NCI-H69 (cell line): ENCODE data around the gene FBXW9.
"Not testable (repeated sequence)": the region's sequence is repeated elsewhere in the genome, so short reads cannot be mapped to it uniquely, and the experiment has no call there.

Experiments used
- DNase-seq: peaks from one replicate; lab custom pipeline; 2025; lab: John Stamatoyannopoulos, UW

Gene FBXW9

GRCh38 chr19:12715102-12715501, 18.7 kb upstream of the FBXW9 start:
- DNase-seq = no peak

- DNase-seq = not testable (repeated sequence)
Observed at GRCh38 chr19:12713304-12713703, 16.9 kb upstream of the FBXW9 start.

DNA sequence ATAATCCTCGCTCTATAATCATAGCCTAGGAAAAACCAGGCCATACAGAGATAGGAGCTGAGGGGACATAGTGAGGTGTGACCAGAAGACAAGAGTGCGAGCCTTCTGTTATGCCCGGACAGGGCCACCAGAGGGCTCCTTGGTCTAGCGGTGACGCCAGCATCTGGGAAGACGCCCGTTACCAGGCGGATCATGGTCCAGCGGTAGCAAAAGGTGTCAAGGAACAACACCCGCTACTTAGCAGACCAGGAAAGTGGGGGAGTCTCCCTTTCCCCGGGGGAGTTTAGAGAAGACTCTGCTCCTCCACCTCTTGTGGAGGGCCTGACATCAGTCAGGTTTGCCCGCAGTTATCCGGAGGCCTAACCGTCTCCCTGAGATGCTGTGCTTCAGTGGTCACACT, 15.6 kb upstream of the FBXW9 start:
- DNase-seq = not testable (repeated sequence)

GRCh38 chr19:12711187-12711586, 14.8 kb upstream of the FBXW9 start:
- DNase-seq = no peak

GRCh38 chr19:12708641-12709040, 12.2 kb upstream of the FBXW9 start:
- DNase-seq = no peak

DNA sequence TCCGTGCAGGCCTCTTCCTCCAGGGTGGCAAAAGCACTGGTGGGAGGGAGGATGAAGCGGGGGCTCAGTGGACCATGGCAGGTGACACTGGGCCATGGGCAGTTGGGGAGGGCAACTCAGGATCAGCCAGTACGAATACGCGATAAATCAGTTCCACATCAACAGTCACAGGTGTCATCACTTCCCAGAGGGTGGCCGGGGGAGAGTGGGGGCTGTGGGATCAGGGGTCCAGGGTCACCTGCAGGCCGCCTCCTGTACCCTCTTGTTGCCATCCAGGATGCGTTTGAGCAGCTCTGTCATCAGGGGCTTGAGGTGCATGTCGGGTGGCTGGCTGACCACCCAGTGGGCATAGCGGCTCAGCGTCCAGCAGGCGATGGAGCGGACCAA, 9.9 kb upstream of the FBXW9 start:
- DNase-seq = no peak

GRCh38 chr19:12705654-12706331, 9.4 kb upstream of the FBXW9 start:
- no peak for DNase-seq

DNA sequence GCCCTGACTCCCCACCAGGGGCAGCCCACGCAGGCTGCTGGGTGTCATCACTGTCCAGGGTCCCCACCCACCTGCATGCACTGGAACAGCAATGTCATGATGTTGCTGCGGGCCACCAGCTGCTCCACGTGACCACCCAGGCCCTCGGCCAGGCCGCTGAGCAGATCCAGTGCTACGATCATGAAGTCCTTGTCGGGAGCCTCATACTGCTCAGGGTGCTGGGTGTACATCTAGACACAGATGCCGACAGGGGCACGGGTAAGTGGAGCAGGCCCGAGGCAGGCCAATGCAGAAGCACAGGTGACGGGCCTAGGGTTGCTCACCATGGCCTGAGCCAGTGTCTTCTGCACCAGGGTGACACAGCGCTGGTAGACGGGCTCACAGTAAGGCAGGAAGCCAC, 8.7 kb upstream of the FBXW9 start:
- DNase-seq = no peak

- DNase-seq = peak; percentile 77
Observed at GRCh38 chr19:12703046-12703445, 6.6 kb upstream of the FBXW9 start.

DNA sequence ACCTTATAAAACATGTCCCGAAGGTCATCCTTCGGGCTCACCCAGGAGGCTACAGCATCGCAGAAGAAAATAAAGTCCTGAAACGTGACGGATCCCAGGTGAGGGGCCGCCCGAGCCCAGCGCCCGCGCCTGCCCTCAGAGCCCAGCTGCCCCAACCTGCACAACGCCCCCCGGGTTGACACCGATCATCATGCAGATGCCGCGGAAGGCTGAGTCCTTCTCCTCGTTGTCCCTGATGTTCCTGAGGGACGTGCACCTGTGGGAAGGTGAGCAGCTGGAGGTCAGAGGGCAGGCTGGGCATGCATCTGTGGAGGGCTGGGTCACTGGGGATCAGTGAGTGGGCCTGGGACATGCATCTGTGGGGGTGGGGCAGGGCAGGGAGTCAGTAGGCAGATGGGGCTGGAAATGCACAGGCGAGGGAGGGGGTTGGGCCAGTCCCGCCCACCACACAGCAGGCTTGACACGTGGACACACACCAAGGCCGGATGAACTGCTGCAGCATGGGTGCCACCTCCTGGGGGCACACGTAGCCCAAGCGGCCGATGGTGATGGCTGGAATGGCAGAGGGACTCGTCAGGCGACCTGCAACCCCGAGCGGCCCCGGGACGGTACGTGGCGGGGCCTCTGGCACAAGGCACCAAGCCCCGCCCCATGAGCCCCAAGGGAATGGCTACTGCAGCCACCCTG, 5.3 kb upstream of the FBXW9 start:
- no peak for DNase-seq

- DNase-seq = no peak
Observed at GRCh38 chr19:12698138-12698537, 1.7 kb upstream of the FBXW9 start.

GRCh38 chr19:12697425-12697824, 994 bp upstream of the FBXW9 start:
- DNase-seq = not testable (repeated sequence)

DNA sequence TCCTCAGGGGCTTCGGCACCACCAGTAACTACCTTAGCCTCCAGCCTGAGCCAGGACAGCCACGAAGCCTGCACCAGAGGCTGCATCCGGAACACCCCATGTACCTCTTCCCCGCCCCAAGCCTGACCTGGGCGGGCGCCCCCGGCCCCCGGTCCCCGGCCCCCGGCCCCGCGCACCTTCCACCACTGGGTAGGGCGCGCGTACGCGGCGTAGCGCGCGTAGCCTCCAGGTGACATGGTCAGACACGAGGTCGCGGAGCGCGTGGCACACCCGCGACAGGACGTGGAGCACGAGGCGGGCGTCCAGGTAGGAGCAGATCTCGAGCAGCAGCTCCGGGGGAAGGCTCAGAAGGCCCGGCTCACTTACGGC, 450 bp downstream of the FBXW9 start:
- peak; percentile 57 for DNase-seq

DNA sequence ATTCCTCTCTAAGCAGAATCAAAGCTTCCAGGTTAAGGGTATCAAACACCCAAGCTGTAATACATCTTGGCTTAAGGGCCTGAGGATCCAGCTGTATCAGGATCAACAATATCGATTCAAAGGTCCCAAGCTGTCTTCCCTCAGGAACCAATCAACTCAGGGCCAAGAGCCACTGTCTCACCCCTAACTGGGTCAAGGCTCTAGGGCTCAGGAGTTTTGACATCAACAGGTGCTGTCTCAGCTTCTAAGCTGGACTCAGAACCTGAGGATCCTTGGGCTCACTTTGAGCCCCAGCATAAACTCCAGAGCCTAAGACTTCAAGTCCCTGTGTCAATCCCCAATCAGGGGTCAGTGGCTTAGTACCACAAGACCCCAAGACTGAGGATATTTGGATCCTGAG, 917 bp downstream of the FBXW9 start:
- DNase-seq = no peak

- DNase-seq = no peak
Observed at GRCh38 chr19:12695096-12695495, 1.3 kb downstream of the FBXW9 start.

DNA sequence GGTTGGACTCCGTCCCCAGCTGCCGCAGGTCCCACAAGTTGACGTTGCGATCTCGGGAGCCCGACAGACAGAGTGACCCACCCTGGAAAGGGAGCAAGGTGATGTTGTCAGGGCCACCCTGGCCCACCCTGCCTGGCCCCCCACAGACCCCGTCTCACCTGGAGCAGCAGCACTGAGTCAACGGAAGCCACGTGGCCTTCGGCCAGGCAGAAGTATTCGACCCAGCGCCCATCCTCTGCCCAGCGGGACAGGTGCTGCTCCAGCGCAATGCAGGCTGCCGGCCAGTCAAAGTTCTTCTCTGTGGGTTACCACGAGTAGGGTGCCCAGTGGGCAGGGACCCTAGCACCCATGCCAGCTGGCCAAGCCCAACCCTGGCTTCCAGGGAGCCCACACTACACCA, 1.8 kb downstream of the FBXW9 start:
- no peak for DNase-seq

DNA sequence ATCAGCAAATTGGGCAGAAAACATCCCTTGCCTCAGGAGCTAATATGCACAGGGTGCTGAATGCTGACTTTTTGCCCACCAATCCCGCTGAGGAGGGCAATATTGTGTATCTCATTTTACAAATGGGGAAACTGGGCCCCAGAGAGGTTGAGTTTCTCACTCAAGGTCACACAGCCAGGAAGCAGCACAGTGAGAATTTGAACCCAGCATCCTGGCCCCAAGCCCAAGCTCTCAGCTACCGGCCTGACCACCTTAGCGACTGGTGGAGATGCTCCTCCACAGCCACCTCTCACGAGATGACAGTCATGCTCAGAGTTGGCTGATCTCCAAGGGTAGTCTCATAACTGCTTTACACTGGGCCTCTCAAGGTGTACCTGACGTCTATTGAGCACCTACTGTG, 3.5 kb downstream of the FBXW9 start:
- DNase-seq = no peak

DNA sequence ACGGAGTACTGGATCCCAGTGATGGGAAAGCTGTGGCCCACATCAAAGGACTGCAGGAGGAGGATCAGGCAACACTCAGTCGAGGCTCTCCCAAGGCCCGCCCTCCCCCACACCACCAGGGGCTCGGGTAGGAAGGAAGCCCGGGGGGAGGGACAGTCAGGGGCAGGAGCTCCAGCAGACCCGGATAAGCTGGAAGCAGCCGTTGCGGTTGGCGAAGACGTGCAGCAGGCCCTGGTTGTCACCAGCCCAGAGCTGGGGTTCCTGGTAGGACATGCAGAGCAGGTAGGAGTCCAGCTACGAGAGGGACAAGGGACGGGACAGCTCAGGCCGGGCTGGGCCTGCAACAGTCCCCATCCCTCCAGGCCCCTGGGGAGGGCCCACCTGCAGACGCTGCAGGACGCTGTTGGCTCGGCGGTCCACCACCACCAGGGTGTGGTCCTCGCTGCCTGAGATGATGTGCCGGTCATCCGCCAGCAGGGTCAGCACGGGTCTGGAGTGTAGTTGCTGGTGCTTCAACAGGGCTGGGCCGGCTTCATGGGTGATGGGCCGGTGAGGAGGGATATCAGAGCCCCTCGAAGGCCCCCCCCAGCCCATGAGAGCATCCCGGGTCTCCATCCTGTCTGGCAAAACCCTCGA, 6.7 kb downstream of the FBXW9 start:
- DNase-seq = no peak

GRCh38 chr19:12689012-12689411, 7.4 kb downstream of the FBXW9 start:
- no peak for DNase-seq

DNA sequence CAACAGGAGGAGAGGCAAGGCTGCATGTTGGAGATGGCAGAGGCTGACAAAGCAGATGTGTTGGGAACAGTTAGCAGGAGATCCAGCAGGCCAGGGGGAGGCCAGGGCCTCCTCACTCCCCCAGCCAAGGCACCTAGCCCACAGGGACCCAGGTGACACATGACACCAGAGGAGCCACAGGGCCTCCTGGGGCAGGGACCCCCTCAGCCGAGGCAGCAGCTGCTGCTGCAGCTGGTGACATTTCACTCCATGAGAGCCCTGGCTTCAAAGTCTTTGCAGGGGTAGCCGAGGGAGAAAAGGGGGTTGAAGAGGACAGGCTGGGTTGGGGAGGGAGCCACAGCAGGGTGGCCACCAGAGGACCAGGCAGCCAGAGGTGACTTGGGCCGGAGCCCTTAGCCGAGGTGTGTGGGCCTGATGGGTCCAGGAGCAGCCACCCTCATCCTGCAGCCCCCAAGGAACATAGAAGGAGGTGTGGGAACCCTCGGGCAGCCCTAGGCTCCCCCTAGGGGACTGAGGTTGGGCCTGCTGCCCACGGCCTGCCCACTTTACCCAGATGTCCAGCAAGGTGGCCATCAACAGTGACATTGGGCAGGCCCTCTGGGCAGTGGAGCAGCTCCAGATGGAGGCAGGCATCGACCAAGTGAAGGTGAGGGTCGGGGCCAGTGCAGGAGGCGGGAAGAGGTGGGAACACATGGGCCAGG, 8.8 kb downstream of the FBXW9 start, which contains the start of gene GNG14:
TSS of gene GNG14 (plus strand) at position 503 of the 701 bp plus-strand sequence. CDS start at position 554, 51 bp downstream.
- no peak for DNase-seq

GRCh38 chr19:12685831-12686230, 10.6 kb downstream of the FBXW9 start:
- DNase-seq = no peak

- peak; percentile 99 for DNase-seq
Observed at GRCh38 chr19:12681074-12681987, 15.1 kb downstream of the FBXW9 start, which contains the start of gene DHPS. Gene DHPS, minus strand, starts transcription at chr19:12681880. Its CDS starts 114 bp downstream, at chr19:12681766.
